Limb (tissue), 2 donors: Measurements from ENCODE around the gene HJURP.

Experiments used
- DNase-seq, 2 donors: peaks; one replicate each; pipeline ENCODE4 v3.0.0-alpha.2; 2016; ENCODE audit errors: extremely low spot score in 2 of 2

Gene HJURP

DNA sequence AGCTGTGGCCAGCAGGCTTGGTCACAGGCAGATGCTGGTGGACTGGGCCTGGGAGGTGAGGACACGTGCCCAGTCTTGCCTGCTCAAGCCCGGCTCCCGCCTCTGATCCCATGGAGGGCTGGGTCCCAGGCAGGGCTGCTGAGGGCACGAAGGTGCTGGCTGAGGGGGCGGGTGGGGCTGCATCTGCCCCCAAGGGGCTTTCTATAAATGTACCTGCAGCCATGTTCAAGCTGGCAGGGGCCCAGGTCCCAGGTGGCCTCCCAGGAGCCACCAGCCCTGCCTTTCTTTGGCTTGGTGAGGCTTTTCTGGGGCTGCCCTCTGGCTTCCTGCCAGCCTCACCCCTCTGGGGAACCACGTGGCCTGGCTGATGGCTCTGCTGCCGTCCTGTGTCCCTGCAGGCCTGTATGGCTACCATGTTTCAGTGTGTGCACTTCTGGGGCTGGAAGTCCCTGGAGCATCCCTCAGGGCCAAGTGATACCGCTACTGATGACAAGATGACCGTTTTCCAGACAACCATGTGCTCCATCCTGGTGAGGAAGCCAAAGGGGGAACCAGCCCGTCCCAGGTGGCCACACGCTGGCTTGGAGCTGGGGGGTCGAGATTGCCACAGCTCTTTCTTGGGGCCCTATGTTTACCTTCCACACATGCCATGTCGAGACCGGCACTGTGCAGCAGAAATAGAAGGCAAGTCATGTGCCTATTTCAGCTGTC lies 23.2 kb downstream of the HJURP start:
- peak in 1 of 2 donors; percentile 45 for DNase-seq

GRCh38 chr2:233830111-233830802 lies 24.1 kb downstream of the HJURP start:
- DNase-seq, result no peak

GRCh38 chr2:233829193-233830110 lies 24.9 kb downstream of the HJURP start:
- peak in 1 of 2 donors; percentile 20 for DNase-seq

GRCh38 chr2:233828546-233829192 lies 25.7 kb downstream of the HJURP start:
- peak in 1 of 2 donors; percentile 13 for DNase-seq

DNA sequence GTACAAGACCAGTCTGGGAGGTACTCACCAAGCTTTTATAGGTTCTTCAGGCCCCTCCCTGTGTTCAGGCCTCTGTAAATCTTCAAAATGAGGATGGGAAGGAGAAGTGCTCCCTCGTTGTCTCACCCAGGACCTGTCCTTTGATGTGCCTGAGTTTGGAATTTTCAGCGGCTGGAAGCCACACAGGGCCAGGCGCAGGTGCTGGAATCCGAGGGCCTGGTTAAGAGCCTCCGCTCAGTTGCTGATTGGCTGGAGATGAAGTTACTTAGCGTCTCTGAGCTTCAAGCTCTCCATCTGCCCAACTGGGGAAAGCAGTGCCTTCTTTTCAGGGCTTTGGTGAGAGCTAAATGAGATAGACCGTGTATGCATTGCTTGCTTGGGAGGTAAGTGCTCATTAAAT lies 30.0 kb downstream of the HJURP start:
- DNase-seq, result peak in 1 of 2 donors; percentile 7

DNA sequence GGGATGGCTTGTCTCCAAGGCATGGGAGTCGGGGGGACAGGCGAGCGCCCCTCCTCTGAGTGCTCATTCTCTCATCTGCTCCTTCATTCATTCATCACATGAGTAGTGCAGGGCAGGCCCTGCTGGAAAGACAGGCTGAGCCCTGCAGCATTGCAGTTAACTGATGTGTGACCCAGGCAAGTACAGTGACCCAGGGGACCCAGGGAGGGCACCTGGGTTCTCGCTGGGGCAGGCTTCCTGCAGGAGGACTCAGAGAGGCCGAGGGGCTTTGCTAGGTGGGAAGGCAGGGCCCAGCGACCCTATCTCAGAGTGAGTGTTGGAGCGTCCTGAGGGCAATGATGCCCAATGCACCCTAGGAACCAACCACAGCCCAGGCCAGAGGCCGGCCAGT lies 30.6 kb downstream of the HJURP start:
- peak in 1 of 2 donors; percentile 14 for DNase-seq

GRCh38 chr2:233822781-233823730 lies 31.3 kb downstream of the HJURP start:
- peak in 1 of 2 donors; percentile 11 for DNase-seq

- peak in 1 of 2 donors; percentile 14 for DNase-seq
Measured at GRCh38 chr2:233822101-233822771, 32.1 kb downstream of the HJURP start.

GRCh38 chr2:233821709-233822100 lies 32.6 kb downstream of the HJURP start:
- no peak for DNase-seq

- DNase-seq, result peak in 1 of 2 donors; percentile 5
Measured at GRCh38 chr2:233821196-233821595, 33.1 kb downstream of the HJURP start.

DNA sequence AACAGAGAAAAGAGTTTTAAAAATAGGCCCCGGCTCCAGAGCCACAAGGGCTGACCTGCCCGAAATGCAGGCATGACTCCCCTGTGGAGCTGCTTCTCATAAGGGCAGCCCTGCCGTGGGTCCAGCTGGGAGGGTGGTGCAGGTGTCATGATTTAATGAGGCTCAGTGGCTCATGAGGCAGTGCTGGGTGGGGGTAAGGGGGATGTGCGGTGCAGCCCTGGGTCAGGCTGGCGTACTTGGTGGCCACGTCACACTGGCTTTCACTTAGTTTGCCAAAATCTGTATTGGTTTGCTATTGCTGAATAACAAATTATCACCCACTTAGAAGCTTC lies 33.6 kb downstream of the HJURP start:
- DNase-seq, result peak in 1 of 2 donors; percentile 4

DNA sequence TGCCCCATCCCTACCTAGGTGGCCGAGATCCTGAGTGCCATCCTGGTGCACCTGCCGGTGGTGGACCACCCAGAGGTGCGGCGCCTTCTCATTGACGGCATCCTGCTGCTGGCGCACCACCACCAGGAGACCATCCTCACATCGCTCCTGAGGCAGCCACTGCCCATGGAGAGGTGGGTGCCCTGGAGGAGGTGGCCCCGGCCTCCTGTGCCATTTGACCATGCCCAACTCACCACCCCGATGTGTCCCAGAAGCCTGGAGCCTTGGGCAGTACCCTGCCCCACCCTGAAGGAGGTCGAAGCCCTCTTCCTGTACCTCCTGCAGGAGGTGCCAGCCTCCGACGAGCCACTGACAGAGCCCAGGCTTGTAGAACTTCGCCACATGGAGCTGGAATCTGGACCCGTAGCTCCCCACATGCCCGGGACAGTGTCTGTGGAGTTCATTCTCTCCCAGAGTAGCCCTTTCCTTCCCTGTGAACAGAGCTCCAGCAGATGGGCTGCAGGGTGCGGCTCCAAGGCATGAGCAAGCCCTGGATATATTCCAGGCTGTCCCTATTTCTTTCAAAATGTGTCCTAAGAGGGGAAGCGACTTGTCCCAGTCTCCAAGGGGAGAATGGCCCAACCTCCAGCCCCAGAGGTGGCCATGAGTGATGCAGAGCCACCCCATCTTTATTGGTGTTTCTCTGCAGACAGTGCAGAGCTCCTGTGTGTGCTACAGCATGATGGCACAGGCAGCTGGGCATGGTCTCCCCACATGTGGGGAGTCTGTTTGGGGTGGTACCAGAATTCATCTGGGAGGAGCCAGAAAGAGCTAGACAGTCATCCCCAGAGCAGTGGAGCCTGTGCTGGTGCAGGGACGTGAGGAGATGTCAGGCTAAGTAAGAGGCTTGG lies 34.2 kb downstream of the HJURP start:
- DNase-seq, result peak in 1 of 2 donors; percentile 8

DNA sequence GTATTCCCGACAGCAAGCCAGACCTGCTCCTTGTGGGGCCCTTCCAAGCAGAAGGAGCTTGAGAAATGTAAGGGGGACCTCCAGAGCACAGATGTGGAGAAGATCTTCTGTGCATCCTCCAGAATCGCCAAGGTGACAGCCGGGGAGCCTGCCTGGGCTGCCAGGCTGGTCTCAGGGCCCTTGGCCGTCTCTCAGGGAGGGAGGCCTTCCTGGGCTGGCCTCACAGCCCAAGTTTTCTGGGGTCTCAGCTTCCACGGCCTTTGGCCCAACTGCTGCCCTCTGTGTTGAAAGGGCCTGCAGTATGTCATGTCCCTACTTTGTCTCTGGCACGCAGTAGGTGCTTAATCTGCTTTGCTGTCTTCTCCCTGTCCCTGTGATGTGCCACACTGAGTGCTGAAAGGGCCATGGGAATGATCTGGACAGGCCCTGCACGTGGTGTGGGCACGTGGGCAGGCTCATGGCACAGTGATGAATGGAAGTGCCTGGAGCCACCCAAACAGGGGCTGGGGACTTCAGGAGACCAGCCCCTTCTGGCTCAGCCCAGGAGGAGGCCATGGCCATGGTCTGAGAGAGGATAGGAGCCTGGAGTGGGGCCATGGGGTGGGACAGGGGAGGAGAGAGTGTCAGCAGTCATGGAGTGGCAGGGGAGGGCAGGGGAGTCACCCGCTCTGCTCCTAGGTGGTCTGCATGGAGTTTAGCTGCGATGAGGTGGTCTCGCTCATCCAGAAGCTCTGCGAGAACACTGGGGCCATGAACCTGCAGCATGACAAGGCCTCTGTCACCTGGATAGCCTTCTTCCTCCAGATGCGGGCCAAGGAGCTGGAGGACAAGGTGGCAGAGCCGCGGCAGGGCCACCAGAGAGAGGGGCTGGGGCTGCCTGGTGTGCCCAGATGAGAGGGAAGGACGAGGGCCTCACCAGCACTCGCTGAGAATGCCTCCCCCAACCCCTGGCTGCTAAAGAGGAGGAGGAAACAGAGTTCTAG lies 35.4 kb downstream of the HJURP start:
- DNase-seq, result peak in 1 of 2 donors; percentile 15

DNA sequence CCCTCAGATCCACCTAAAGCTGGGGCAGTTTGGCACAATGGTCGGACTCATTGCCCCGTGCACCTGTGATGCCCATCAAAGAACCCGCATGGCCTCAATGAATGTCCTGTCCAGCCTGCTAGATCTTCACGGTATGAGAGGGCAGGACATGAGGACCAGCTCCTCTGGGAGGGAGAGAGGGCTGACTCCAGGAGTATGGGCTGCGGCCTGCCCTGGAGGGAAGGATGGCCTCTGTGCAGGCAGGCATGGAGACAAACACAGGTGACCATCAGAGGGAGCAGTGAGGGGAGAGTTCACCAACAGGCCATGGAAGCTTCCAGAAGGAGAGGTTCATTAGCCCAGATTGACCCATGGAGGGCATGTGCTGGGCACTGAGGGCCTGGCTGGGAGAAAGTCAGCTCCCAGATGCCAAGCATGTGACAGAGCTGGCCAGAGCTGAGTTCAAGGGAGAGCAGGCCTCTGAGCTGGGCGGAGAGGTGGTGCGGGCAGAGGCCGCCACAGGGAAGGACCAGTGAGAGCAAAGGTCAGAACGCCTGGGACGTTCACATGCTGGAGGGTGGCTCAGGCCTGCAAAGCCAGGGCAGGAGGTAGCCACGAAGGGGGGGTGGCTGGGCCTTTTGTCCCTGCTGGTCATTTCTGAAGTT lies 36.2 kb downstream of the HJURP start:
- peak in 1 of 2 donors; percentile 11 for DNase-seq

DNA sequence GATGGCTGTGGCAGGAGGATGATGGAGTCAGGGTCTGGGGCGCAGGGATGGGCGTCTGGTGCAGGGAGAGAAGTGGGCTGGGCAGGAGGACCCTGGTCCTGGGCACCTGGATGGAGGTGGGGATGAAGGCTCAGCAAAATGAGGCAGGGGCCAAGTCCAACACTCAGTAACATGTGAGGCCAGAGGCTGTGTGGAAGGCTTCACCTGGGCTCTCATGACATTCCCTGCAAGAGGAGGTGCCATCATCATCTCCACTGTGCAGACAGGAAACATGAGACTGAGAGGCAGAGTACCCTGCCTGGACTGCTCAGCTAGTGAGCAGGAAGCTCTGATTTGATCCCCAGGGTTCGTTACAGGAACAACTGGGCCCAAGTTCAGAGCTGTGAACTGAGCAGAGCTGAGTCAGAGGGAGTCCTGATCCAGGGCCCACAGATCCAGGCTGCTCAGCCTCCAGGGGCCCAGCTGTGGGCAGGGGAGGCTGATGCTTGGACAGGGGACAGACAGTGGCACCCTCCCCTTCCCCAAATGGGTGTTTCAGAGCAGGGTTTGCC lies 36.9 kb downstream of the HJURP start:
- peak in 1 of 2 donors; percentile 17 for DNase-seq

- DNase-seq, result peak in 1 of 2 donors; percentile 20
Measured at GRCh38 chr2:233816771-233817170, 37.6 kb downstream of the HJURP start.

DNA sequence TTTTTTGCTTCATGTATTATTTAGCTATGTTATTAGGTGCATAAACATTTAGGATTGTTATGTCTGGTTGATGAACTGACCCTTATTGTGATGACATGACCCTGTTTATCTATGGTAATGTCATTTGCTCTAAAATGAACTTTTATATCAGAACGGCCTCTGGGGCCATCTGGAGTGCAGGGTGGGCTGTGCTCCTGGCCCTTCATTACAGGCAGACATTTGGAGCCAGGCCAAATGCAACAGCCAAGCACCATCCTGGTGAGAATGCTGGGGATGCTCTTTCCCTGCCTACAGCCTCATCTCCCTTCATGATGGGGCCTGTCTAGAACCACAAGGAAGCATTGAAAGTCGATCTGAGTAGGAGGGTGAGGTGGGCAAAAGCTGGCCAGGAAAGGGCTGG lies 38.0 kb downstream of the HJURP start:
- peak in 1 of 2 donors; percentile 7 for DNase-seq
